GM18870 (cell line): Measurements from ENCODE around the gene REPIN1.
"Not testable (repeated sequence)": the region's sequence is repeated elsewhere in the genome, so short reads cannot be mapped to it uniquely, and the experiment has no call there.

Experiments used
- ATAC-seq: cut with Tn5 transposase; IDR thresholded peaks from one replicate; pipeline ENCODE4 v1.9.1; 2021; ENCODE audit warnings: moderate library complexity; ENCODE audit not compliant: unreplicated experiment

REPIN1 gene

DNA sequence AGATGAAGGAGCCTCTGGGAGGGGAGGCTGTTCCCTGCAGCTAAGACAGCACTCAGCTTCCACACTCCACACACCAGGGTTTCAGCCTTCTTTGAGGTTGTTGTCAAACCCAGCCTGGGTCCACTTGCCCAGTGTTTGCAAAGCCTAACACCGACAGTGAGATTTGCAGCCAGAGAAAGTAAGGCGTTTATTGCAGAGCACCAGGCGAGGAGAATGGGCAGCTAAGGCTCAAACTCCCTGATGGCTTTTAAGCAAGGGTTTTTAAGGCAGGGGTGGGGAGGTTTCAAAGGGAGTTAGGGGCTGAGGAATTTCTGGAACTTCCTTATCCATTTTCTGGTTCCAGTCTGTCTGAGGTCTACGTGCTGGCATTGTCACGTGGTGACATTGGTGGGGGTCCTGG is 5.8 kb downstream of the REPIN1 start:
- no peak for ATAC-seq

DNA sequence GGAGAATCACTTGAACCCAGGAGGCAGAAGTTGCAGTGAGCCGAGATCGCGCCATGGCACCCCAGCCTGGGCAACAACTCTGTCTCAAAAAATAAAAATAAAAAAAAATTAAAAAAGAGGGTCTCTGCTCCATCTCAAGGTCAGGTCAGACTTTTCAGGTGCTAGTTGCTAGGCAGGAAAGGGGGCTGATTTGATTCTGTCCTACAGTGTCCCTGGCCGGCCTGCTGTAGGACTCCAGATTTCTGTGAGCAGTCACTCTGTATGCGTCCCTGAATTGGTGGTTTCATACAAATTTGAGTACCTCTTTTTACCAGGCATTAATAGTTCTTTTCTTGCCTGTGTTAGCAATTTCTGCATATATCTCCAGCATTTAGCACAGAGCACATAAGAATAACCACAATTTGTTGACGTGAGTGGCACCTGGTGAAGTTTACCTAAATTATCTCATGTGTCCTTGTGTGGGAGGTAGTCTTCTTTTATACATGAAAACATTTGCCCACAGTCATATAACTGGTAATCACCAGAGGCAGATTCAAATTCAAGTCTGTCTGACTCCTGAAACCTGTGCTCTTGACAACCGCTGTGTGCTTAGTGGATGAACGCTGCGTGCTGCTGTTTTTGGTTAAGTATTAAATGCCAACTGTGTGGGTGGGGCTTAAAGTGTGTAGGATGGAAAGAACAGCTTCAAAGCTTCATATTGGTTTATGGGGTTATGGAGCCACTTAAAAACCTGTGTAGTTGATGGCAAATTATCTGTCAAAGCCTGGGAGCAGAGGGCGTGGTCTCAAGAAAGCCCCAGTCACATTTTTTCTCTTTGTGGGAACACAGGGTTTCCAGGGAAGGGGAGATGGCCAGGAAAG is 7.3 kb downstream of the REPIN1 start:
- peak; percentile 25 for ATAC-seq

DNA sequence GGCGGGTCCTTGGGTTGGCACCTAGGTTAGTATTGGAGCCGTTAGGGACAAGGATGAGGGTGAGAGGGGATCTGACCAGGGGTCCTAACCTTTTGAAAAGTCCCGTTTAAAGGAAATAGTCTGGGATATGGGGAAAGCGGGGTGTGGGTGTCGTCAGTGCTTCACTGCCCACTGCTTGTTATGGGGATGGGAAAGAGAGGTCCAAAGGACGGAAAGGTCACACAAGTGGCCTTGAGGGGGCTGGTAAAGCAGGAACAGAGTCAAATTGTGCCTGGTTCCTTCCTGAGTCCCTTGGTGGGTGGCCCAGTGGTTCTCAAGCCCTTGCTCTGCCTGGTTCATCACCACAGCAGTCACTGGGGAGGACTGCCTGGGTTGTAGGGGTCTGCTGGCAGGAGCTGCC is 7.9 kb downstream of the REPIN1 start:
- ATAC-seq = no peak

DNA sequence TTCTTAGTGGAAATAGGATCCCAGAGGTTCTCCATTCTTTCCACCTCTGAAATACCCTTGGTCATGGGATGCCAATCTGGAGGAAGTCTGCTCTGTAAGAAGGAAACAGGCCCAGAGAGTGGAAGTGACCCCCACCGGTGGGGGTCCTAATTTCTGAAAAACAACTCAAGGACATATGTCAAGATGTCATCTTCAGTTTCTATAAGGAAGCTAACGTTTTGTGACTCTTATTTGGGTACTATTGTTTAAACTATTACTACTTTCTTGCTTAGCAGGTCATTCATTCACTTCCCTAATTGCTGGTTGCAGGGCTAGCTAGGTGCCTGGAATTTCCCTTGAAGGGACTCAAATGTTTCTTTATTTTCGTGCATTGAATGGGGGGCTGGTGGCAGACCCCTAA is 8.6 kb downstream of the REPIN1 start:
- ATAC-seq = no peak

DNA sequence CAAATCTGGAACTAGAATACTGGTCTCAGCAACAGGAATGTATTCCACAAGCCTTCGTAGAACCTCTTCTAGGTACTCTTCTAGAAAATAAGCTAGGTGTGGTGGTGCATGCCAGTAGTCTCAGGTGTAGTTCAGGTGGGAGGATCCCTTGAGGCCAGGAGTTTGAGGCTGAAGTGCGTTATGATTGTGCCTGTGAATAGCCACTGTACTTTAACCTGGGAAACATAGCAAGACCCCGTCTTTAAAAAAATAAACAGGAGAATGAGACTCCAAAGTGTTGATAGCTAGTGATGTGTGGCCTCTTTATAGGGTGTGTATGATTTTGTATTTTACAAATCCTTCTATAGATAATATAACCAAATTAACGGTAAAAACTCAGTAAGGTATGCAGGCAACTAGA is 9.0 kb downstream of the REPIN1 start:
- no peak for ATAC-seq

DNA sequence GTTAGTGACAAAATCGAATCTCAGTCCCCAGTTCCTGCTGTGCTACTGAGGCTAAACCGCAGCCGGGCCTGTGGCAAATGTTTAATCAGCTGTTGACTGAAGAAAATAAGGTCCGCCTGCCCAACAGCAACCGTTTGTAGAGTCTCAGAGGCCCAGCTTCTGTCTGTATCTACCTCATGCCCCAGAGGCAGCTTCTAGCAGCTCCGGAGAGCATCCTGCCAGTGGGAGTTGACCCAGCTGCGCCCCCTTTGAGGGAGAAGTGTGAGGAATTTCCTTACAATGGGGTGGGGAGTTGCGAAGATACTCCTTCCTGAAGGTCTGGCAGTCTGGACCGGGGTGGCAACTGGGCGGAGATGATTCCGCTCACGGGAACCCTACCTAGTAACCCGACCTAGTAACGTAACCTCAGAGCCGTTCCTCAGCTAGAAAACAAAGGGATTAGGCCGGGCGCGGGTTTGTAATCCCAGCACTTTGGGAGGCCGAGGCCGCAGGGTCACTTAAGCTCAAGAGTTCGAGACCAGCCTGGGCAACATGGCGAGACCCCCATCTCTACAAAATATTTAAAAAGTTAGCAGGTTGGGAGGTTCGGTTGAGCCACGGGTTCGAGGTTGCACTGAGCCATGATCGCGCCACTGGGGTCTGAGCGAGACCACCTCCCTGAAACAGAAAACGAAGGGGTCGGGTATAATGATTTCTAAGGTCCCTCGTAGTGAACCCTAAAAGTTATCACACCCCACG is 9.7 kb downstream of the REPIN1 start:
- ATAC-seq = no peak

DNA sequence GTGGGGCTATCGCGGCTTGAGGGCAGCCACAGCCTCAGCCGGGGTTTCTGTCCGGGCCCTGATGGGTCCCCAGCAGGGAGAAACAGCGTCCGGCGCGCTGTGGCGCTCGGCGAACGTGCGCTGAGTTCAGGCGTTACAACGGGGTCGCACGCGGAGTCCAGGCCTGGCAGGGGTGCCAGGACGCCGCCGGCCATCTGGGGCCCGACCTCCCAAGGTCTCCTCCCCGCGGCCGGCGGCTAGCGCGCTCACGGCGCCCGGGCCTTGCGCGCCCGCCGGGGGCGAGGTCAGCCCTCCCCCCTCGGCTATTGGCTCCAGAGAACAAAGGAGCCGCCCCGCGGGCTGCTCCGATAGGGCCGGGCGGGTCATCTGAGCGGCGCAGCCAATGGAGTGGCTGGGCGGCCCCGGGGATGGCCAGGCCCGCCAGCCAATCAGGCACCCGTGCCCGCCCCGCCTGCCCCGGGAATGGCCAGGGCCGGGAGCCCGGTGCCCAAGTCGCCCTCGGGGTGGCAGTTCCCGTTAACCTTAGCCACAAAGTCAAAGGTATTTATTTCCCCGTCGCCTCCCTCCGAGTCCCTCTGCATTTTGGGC is 10.3 kb downstream of the REPIN1 start, which contains the start of gene ZNF775:
Gene ZNF775 (plus strand): TSS at position 478 of the 588 bp plus-strand sequence. CDS start 9,141 bp downstream, outside the sequence.
- peak; percentile 36 for ATAC-seq

DNA sequence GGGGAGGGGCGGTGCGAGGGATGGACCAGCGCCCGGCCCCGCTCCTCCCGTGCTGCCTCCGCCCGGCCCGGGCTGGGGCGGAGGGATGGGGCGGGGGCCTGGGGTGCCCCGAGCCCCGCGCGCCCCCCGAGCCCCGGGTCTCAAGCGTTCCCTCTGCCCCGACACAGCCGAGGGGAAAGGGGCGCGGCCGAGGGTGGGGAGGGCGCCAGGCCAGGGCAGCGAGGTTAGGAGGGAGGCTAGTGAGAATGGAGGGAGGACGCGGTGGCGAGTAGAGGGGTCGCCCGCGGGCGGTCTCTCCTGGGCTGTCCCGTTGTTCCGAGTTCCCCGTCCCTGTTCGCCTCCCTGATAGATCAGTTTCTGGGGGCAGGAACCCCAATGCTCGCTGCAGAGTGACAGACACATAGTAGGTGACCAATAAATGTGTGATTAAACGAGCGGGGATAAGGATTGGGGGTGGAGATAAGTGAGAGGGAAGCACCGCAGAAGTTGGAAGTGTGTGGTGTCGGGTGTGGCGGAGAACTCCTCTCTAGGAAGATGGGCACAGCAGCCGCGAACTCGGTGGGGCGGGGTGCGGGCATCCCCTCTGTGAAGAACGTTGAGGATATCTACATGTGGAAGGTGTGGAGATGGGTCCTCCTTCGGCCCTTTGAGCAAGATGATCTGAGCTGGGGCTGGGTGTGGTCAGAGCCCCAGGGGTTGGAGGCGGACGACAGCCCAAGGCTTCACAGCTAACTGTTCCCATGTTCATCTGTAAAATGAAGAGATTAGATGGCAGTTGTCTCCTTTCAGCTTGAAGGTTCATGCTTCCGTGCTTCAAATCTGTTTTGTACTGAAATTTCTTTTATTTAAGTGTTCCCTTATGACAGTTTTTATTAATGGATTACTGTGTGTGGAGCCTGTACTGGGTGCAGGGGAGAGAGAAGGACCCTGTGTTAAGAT is 11.1 kb downstream of the REPIN1 start:
- ATAC-seq = no peak

DNA sequence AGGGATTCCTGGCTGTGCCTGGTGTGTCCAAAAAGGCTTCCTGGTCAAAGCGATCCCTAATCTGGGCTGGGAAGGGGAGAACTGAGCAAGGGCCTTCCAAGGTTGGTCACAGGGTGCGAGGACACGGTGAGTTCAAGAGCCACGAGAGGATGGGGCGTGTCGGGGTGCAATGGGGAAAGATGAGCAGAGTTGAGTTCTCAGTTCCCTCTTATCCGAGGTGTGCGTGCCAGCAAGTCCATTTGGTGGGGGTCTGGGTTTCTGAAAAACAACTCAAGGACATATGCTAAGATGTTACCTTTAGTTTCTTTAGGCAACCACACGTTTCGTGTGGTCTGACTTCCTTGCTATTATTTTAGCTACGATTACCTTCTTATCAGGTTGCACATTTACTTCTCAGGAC is 11.8 kb downstream of the REPIN1 start:
- ATAC-seq = no peak

DNA sequence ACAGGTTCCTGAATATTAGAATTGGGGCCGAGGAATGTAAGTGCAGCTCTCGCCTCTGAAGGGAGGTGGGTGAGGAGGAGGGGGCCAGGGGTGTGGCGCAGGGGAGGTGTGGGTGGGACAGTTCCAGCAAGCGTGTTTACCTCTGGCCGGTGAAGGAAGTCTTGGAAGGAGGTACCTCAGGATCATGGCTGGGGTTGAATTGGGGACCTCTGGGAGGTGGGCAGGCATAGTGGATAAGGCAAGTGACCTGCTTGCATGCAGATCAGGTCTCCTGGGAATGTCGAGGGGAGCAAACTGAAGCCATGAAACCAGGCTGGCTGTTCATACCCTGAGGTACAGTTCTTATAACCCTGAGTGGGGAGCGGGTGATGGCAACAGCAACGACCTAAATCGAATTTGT is 12.5 kb downstream of the REPIN1 start:
- no peak for ATAC-seq

DNA sequence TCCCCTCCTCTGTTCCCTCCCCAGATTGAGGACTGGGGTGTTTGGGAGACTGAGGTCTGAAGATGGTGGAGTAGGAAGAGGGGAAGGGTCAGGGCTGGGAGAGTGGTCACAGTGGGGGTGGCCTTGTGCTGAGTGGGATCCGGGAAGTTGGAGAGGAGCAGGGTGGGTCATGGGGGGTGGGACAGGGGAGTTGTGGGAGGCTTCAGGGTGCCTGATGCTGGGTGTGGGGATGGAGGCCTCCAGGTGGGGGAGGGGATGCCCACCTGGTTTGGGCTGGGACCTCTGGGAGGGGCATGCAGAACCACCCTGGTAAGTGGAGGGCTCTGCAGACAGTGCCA is 13.1 kb downstream of the REPIN1 start:
- no peak for ATAC-seq

DNA sequence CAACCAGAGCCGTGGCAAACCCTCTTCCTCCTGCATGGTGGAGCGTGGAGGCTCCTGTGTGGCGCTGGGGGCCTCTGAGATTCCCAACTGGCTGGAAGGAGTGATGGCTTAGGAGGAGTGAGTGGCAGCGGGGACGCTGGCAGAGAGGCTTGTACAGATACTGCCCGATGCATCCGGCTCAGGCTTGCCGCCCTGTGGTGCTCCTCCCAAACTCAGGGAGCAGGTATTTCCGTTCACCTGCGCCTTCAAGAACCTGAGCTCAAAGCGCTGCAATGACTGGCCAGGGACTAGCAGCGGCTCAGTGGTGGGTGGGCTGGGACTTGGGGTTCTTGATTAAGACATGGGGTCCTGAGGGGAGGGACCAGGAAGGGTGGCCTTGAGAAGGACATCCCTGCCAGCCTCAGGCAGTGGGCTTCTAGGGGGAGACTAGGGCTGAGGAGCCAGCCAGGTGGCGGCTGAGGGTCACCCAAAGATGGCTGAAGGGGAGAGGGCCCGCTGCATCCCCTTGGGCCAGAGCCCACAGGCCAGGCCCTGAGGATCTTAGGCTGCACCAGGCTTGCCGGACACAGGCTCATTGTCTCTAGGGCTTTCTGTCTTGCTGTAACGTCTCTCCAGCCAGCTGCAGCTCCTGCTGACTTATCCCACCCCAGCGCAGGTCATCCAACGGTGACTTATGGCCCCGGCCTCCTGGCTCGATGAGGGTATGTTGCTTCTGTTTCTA is 13.7 kb downstream of the REPIN1 start:
- no peak for ATAC-seq

DNA sequence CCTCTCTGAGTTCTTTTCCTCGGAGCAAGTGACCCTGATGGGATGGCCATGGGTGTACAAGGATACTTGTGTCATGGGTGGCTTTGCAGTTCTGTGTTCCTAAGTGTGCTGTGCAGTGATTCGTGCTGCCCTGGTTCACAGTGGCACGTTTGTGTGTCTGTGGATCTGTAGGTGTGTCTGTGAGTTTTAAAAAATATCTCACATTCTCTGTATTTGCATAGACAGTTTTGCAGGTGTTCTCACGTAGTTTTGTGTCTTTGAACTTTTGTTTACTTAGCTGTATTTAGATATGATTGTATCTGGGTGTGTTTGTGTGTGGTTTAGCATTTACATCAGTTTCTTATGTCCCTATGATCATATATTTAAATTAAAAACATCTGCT is 14.2 kb downstream of the REPIN1 start:
- no peak for ATAC-seq

DNA sequence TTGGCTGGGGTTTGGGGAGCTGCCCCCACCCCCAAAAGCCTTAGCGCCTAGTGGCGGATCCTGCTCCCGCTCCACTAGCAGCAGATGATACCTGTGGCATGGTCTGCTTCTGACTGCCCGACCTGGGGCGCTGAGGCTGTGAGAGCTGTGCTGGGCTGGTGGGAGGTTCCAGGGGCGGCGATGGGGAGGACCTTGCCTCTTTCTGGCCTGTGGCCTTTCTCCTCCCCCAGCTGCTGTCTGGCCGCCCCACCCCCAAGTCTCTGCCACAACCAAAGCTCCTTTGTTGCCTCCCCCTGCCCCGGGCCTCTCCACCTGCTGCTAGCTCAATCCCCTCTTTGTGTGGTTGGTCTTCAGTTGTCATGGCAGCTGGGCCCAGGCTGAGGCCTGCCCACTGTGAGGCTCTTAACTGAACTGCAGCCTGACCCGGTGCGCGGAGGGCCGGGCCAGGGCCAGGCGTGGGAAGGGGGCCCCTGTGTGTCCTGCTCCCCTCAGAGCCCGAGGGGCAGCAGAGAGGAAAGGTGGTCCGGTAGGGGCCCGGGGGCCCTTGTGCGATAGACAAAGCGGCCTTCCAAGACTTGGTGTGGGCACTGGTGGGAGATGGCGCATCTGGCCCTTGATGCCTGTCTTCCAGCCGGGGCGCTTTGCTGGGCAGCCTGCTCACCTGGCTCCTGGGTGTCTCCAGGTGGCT is 15.2 kb downstream of the REPIN1 start:
- no peak for ATAC-seq

DNA sequence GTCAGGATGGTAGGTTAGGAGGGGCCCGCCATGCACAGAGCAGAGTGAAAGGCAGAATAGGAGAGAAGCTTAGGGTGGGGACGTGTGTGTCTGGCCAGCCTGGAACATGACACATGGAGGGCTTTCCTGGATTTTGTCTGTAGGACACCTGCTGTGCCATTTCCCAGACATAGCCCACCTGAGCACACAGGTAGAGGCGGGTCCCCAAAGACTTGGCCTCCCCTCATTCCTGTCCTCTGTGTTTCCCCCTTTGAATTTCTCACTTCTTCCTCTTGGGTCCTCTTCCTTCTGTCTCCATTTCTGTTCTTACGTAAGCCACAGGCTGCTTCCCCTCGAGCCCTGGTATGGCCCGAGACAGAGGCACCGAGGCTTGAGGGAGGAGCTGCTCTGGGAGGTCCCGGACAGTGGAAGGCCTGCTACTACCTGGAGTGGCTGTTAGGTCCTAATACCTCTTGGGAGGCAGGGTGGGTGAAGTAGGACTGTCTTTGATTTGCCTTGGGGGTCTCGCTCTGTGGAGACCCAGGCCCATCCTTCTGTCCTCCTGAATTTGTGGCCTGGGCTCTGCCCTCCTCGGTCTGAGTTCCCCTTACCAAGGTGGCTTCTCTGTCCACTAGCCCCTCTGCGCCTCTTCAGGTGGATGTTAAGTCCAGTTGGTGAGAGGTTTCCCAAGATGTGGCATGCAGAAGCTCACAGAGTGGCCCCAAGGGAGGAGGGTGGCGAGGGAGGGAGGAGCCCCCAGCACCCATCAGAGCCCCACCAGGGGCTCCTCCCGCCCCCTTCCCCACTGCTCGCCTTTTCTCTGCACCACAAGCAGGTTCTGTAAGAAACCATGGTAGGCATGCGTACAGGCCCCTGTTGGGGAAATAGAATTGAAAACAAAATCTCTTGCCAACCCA is 16.0 kb downstream of the REPIN1 start:
- no peak for ATAC-seq

DNA sequence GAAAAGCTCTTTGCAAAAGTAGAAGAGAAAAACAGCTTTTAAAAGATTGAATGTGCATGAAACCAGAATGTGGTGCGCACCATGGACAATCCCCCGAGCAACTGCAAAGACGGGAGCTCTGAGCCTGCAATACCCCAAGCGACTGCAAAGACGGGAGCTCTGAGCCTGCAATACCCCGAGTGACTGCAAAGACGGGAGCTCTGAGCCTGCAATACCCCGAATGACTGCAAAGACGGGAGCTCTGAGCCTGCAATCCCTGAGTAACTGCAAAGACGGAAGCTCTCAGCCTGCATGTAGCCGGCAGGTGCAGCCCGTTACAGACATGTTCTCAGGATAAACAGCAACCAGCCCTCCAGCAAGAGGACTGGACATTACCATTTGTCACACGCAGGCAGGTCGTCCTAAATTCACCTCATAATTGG is 16.7 kb downstream of the REPIN1 start:
- ATAC-seq = no peak

DNA sequence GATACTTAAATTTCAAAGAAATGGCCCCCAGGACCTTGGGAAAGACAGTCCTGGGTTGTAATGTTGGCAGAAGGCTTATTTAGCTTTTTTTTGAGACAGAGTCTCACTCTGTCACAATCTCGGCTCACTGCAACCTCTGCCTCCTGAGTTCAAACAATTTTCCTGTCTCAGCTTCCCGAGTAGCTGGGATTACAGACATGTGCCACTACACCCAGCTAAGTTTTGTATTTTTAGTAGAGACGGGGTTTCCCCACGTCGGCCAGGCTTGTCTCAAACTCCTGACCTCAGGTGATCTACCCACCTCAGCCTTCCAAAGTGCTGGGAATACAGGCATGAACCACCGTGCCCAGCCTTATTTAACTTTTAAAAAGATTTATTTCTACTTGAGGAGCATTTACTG is 17.3 kb downstream of the REPIN1 start:
- not testable (repeated sequence) for ATAC-seq

DNA sequence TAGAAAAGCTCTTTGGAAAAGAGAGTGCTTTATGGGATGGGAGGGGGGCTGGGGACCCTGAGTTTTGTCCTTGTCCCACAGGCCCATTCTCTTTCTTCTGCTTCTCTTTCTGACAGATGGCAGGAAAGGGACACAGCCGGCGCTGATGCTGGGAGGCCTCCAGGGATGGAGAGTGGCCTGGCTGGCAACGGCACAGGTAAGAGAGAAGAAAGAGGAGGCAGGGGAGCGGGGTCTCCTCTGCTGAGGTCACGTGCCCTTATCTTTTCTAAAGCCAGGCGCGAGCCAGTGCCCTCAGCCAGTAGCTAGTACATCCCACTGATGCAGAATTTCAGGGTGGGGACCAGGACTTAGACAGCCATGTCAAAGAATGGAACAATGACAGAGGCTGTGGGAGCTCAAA is 19.7 kb downstream of the REPIN1 start:
- ATAC-seq = no peak
